DOHH2 (cell line): ENCODE data around the gene FMNL2.

Experiments
- H3F3A ChIP-seq: fragments of 200-600 bp; sonication (generic), shearing (Covaris generic); 2 replicates; pipeline ENCODE4 v1.6.0; 2016; ENCODE audit warnings: antibody characterized with exemption, mild to moderate bottlenecking; ENCODE audit not compliant: control insufficient read depth, insufficient read depth
- H3K27ac ChIP-seq: fragments of 200-600 bp; sonication (generic); 2 replicates; pipeline ENCODE4 v1.5.1; 2014; ENCODE audit warnings: low read depth, mild to moderate bottlenecking, low read length, moderate library complexity
- H3K27me3 ChIP-seq: fragments of 200-600 bp; sonication (generic); 2 replicates; pipeline ENCODE4 v1.6.1; 2014; ENCODE audit warnings: mild to moderate bottlenecking, low read length, mixed read lengths; ENCODE audit not compliant: control insufficient read depth
- H3K36me3 ChIP-seq: fragments of 200-600 bp; sonication (generic); 2 replicates; pipeline ENCODE4 v1.6.1; 2014; ENCODE audit warnings: mild to moderate bottlenecking, low read length, moderate library complexity, mixed read lengths; ENCODE audit not compliant: control insufficient read depth
- H3K4me1 ChIP-seq: fragments of 200-600 bp; sonication (generic); 2 replicates; pipeline ENCODE4 v1.6.1; 2014; ENCODE audit warnings: mild to moderate bottlenecking, low read length, mixed read lengths; ENCODE audit not compliant: control insufficient read depth
- H3K4me2 ChIP-seq: fragments of 200-600 bp; sonication (generic); 2 replicates; pipeline ENCODE4 v1.6.0; 2014; ENCODE audit warnings: mild to moderate bottlenecking, low read length, moderate library complexity
- H3K4me3 ChIP-seq: fragments of 200-600 bp; sonication (generic); 2 replicates; pipeline ENCODE4 v1.5.1; 2014; ENCODE audit warnings: mild to moderate bottlenecking, low read length, mixed read lengths
- H3K79me2 ChIP-seq: fragments of 200-600 bp; sonication (generic); 2 replicates; pipeline ENCODE4 v1.6.1; 2014; ENCODE audit warnings: mild to moderate bottlenecking, low read length, mixed read lengths; ENCODE audit not compliant: control insufficient read depth
- H3K9me2 ChIP-seq: fragments of 200-600 bp; sonication (generic); replicated peaks from 2 replicates; pipeline ENCODE4 v1.6.1; 2014; ENCODE audit warnings: mild to moderate bottlenecking, low read length, mixed read lengths; ENCODE audit not compliant: control insufficient read depth
- H3K9me3 ChIP-seq: fragments of 200-600 bp; sonication (generic); 2 replicates; pipeline ENCODE4 v1.6.1; 2014; ENCODE audit warnings: antibody characterized with exemption, low read length, mixed read lengths; ENCODE audit not compliant: control insufficient read depth, insufficient read depth
- H4K20me1 ChIP-seq: fragments of 200-600 bp; sonication (generic); 2 replicates; pipeline ENCODE4 v1.6.0; 2014; ENCODE audit warnings: low read depth, mild to moderate bottlenecking, antibody characterized with exemption, low read length, moderate library complexity; ENCODE audit not compliant: control insufficient read depth, insufficient read depth
- CTCF ChIP-seq: fragments of 200-600 bp; sonication (generic); IDR thresholded peaks from one replicate; pipeline ENCODE4 v1.5.1; 2014; ENCODE audit warnings: antibody characterized with exemption, mild to moderate bottlenecking, low read depth, low read length; ENCODE audit not compliant: poor library complexity, severe bottlenecking
- EZH2phosphoT487 ChIP-seq: fragments of 200-600 bp; sonication (generic); IDR thresholded peaks from 2 replicates; pipeline ENCODE4 v1.6.1; 2017; ENCODE audit warnings: borderline replicate concordance, mild to moderate bottlenecking, antibody characterized with exemption, low read length, moderate library complexity, mixed read lengths

The FMNL2 gene

DNA sequence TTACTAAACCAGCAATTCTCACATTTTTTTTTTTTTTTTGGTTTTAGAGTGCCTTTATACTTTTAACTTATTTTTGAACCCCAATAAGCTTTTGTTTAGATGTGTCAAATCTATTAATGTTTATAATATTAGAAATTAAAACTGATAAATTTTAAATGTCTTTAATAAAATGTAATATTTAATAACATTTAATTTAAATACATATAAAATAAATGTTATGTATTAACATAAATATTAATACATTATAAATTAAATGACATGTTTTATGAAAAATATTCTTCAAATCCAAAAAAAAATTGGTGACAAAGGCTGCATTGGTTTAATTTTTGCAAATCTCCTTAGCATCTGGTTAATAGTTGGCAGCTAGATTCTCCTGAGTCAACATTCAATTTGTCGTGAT is 218.5 kb downstream of the FMNL2 start:
- no peaks in the 10 kb centered on the region for H3F3A ChIP-seq
- no peaks in the 10 kb centered on the region for H3K9me3 ChIP-seq
- H4K20me1 ChIP-seq, result no peaks in the 10 kb centered on the region
- H3K36me3 ChIP-seq, result no peaks in the 10 kb centered on the region
- H3K27me3 ChIP-seq, result no peaks in the 10 kb centered on the region
- no peaks in the 10 kb centered on the region for H3K4me1 ChIP-seq
- H3K79me2 ChIP-seq, result no peaks in the 10 kb centered on the region
- H3K27ac ChIP-seq, result no peak overlapping the region
- no peak overlapping the region for H3K4me3 ChIP-seq
- H3K9me2 ChIP-seq, result no peaks in the 10 kb centered on the region
- H3K4me2 ChIP-seq, result no peak overlapping the region
- no peak for TF ChIP-seq CTCF
- TF ChIP-seq EZH2phosphoT487, result no peak

- H3K9me2 ChIP-seq, result no peaks in the 10 kb centered on the region
- TF ChIP-seq EZH2phosphoT487 (no peak), CTCF (no peak)
- H3K4me1 ChIP-seq, result no peaks in the 10 kb centered on the region
- no peak overlapping the region for H3K4me2 ChIP-seq
- no peaks in the 10 kb centered on the region for H3K9me3 ChIP-seq
- no peaks in the 10 kb centered on the region for H3K79me2 ChIP-seq
- no peak overlapping the region for H3K27ac ChIP-seq
- H4K20me1 ChIP-seq, result no peaks in the 10 kb centered on the region
- no peak overlapping the region for H3K4me3 ChIP-seq
- no peaks in the 10 kb centered on the region for H3F3A ChIP-seq
- H3K27me3 ChIP-seq, result no peaks in the 10 kb centered on the region
- no peaks in the 10 kb centered on the region for H3K36me3 ChIP-seq
Measured at GRCh38 chr2:152555048-152555447, 220.1 kb downstream of the FMNL2 start.

GRCh38 chr2:152556506-152556905 is 221.5 kb downstream of the FMNL2 start:
- no peaks in the 10 kb centered on the region for H3K27me3 ChIP-seq
- H3K4me2 ChIP-seq, result no peak overlapping the region
- TF ChIP-seq CTCF, result no peak
- TF ChIP-seq EZH2phosphoT487, result no peak

GRCh38 chr2:152557273-152557888 is 222.4 kb downstream of the FMNL2 start:
- Histone ChIP-seq H3F3A (no peaks in the 10 kb centered on the region), H3K9me2 (no peaks in the 10 kb centered on the region), H3K79me2 (no peaks in the 10 kb centered on the region), H3K4me1 (no peaks in the 10 kb centered on the region), H3K9me3 (no peaks in the 10 kb centered on the region), H3K4me3 (no peak overlapping the region), H3K4me2 (no peak overlapping the region), H3K27ac (no peak overlapping the region), H3K27me3 (no peaks in the 10 kb centered on the region), H3K36me3 (no peaks in the 10 kb centered on the region), H4K20me1 (no peaks in the 10 kb centered on the region)
- TF ChIP-seq EZH2phosphoT487 (no peak), CTCF (no peak)

More at GRCh38 chr2:152556506-152556905, 221.5 kb downstream of the FMNL2 start:
- no peaks in the 10 kb centered on the region for H3F3A ChIP-seq
- no peaks in the 10 kb centered on the region for H3K4me1 ChIP-seq
- H3K4me3 ChIP-seq, result no peak overlapping the region
- no peaks in the 10 kb centered on the region for H3K36me3 ChIP-seq
- H3K9me2 ChIP-seq, result no peaks in the 10 kb centered on the region
- H3K79me2 ChIP-seq, result no peaks in the 10 kb centered on the region
- no peaks in the 10 kb centered on the region for H3K9me3 ChIP-seq
- no peak overlapping the region for H3K27ac ChIP-seq
- no peaks in the 10 kb centered on the region for H4K20me1 ChIP-seq
